Embryonic facial prominence (tissue), 1 donor: ENCODE results near the gene ATP9A.
"Not testable (repeated sequence)": the region's sequence is repeated elsewhere in the genome, so short reads cannot be mapped to it uniquely, and the experiment has no call there.

ENCODE experiments used
- DNase-seq: peaks from one replicate; pipeline ENCODE4 v3.0.0-alpha.2; 2016; ENCODE audit errors: extremely low spot score

The ATP9A gene

GRCh38 chr20:51753220-51753619 lies 15.0 kb downstream of the ATP9A start:
- not testable (repeated sequence) for DNase-seq

GRCh38 chr20:51752343-51752951 lies 15.7 kb downstream of the ATP9A start:
- DNase-seq = no peak

- DNase-seq = no peak
These were observed 17.3 kb downstream of the ATP9A start for GRCh38 chr20:51750770-51751388.

- no peak for DNase-seq
These were observed 18.0 kb downstream of the ATP9A start for GRCh38 chr20:51750037-51750769.

GRCh38 chr20:51749674-51750036 lies 18.5 kb downstream of the ATP9A start:
- no peak for DNase-seq

- DNase-seq = no peak
These were observed 20.8 kb downstream of the ATP9A start for GRCh38 chr20:51747182-51747911.

GRCh38 chr20:51745804-51746203 lies 22.4 kb downstream of the ATP9A start:
- DNase-seq = no peak

- no peak for DNase-seq
These were observed 27.4 kb downstream of the ATP9A start for GRCh38 chr20:51740838-51741237.

GRCh38 chr20:51740308-51740707 lies 27.9 kb downstream of the ATP9A start:
- DNase-seq = not testable (repeated sequence)

GRCh38 chr20:51739722-51740249 lies 28.4 kb downstream of the ATP9A start:
- DNase-seq = no peak

GRCh38 chr20:51738877-51739447 lies 29.2 kb downstream of the ATP9A start:
- DNase-seq = no peak

GRCh38 chr20:51738261-51738660 lies 29.9 kb downstream of the ATP9A start:
- DNase-seq = not testable (repeated sequence)

- no peak for DNase-seq
These were observed 31.2 kb downstream of the ATP9A start for GRCh38 chr20:51736947-51737346.

GRCh38 chr20:51735728-51736600 lies 32.2 kb downstream of the ATP9A start:
- DNase-seq = no peak

GRCh38 chr20:51734876-51735720 lies 33.1 kb downstream of the ATP9A start:
- no peak for DNase-seq

- DNase-seq = no peak
These were observed 35.1 kb downstream of the ATP9A start for GRCh38 chr20:51733070-51733469.

- no peak for DNase-seq
These were observed 35.9 kb downstream of the ATP9A start for GRCh38 chr20:51732096-51732791.

GRCh38 chr20:51731731-51732095 lies 36.5 kb downstream of the ATP9A start:
- no peak for DNase-seq

- no peak for DNase-seq
These were observed 38.4 kb downstream of the ATP9A start for GRCh38 chr20:51729771-51730170.
